Activated CD8-positive, alpha-beta memory T cell treated with anti-CD3 and anti-CD28 coated beads, Interleukin-2, amount 50 U/mL, for 1 hour (primary cell): ENCODE results near the gene ARRDC2.
"Not testable (repeated sequence)": the region's sequence is repeated elsewhere in the genome, so short reads cannot be mapped to it uniquely, and the experiment has no call there.

Experiments
- DNase-seq: peaks from one replicate; pipeline ENCODE4 v3.0.0-alpha.2; 2020; ENCODE audit errors: extremely low read depth

The ARRDC2 gene

GRCh38 chr19:18007917-18008673 lies at the start of gene ARRDC2:
Gene ARRDC2 (plus strand): TSS chr19:18008170. CDS start chr19:18008311, 141 bp downstream.
- peak; percentile 82 for DNase-seq

- DNase-seq = no peak
These were observed 43.9 kb upstream of the ARRDC2 start for GRCh38 chr19:17963936-17964691.

- DNase-seq = no peak
These were observed 42.4 kb upstream of the ARRDC2 start for GRCh38 chr19:17965370-17966128.

- no peak for DNase-seq
These were observed 41.9 kb upstream of the ARRDC2 start for GRCh38 chr19:17966129-17966483.

GRCh38 chr19:17966550-17967256 lies 41.3 kb upstream of the ARRDC2 start, which contains the start of gene KCNN1:
Gene KCNN1 (plus strand): TSS chr19:17967107. CDS start chr19:17973889, 6,782 bp downstream.
- DNase-seq = no peak

GRCh38 chr19:17967257-17968051 lies 40.5 kb upstream of the ARRDC2 start:
- DNase-seq = no peak

- DNase-seq = no peak
These were observed 39.6 kb upstream of the ARRDC2 start for GRCh38 chr19:17968362-17968761.

GRCh38 chr19:17969096-17969792 lies 38.7 kb upstream of the ARRDC2 start:
- no peak for DNase-seq

GRCh38 chr19:17972230-17972629 lies 35.7 kb upstream of the ARRDC2 start:
- no peak for DNase-seq

GRCh38 chr19:17973759-17974158 lies 34.2 kb upstream of the ARRDC2 start:
- DNase-seq = no peak

GRCh38 chr19:17974551-17974950 lies 33.4 kb upstream of the ARRDC2 start:
- no peak for DNase-seq

GRCh38 chr19:17975032-17975431 lies 32.9 kb upstream of the ARRDC2 start:
- DNase-seq = no peak

GRCh38 chr19:17977021-17977420 lies 30.9 kb upstream of the ARRDC2 start:
- DNase-seq = no peak

GRCh38 chr19:17977488-17977887 lies 30.5 kb upstream of the ARRDC2 start:
- no peak for DNase-seq

- no peak for DNase-seq
These were observed 26.4 kb upstream of the ARRDC2 start for GRCh38 chr19:17981611-17982010.

GRCh38 chr19:17982430-17982829 lies 25.5 kb upstream of the ARRDC2 start:
- DNase-seq = no peak

- DNase-seq = no peak
These were observed 22.7 kb upstream of the ARRDC2 start for GRCh38 chr19:17985037-17985818.

GRCh38 chr19:17986569-17986968 lies 21.4 kb upstream of the ARRDC2 start:
- not testable (repeated sequence) for DNase-seq

GRCh38 chr19:17988161-17988560 lies 19.8 kb upstream of the ARRDC2 start:
- no peak for DNase-seq
